ENCODE data around the gene CATSPER1.

DNA sequence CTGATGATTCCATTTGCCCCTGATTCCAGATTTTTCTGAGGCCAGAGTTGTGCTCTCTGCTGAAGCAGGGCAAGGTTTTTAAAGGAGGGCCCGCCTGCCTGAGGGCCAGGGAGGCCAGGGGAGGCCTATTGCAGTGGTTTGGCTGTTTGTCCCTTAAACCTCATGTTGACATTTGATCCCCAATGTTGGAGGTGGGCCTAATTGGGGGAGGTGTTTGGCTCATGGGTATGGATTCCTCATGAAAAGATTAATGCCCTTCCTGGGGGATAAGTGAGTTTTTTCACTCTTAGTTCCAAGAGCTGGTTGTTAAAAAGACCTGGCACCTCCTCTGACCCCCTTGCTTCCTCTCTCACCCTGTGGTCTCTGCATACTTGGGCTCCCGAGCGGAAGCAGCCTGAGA lies 13.5 kb upstream of the CATSPER1 start:
- TF ChIP-seq, protein P1, sequence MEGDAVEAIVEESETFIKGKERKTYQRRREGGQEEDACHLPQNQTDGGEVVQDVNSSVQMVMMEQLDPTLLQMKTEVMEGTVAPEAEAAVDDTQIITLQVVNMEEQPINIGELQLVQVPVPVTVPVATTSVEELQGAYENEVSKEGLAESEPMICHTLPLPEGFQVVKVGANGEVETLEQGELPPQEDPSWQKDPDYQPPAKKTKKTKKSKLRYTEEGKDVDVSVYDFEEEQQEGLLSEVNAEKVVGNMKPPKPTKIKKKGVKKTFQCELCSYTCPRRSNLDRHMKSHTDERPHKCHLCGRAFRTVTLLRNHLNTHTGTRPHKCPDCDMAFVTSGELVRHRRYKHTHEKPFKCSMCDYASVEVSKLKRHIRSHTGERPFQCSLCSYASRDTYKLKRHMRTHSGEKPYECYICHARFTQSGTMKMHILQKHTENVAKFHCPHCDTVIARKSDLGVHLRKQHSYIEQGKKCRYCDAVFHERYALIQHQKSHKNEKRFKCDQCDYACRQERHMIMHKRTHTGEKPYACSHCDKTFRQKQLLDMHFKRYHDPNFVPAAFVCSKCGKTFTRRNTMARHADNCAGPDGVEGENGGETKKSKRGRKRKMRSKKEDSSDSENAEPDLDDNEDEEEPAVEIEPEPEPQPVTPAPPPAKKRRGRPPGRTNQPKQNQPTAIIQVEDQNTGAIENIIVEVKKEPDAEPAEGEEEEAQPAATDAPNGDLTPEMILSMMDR (conservative IDR thresholded peaks at IDR 0.05; ENCODE audit: low read depth, low read length), result no peak
- TF ChIP-seq EZH2phosphoT487 (IDR thresholded peaks at IDR 0.05; ENCODE audit: borderline replicate concordance, low read length), result no peak
